GM12873 (cell line): ENCODE measurements around the gene APOB.

Source experiments
- CTCF ChIP-seq: IDR thresholded peaks from 2 replicates; pipeline ENCODE4 v1.5.1; 2012; ENCODE audit warnings: low read depth, mild to moderate bottlenecking, moderate library complexity, low read length, control low read depth; ENCODE audit not compliant: insufficient read depth; ENCODE audit errors: missing control alignments

APOB gene

GRCh38 chr2:21035282-21035973, 8.4 kb downstream of the APOB start:
- no peak for TF ChIP-seq CTCF

GRCh38 chr2:21034972-21035279, 8.9 kb downstream of the APOB start:
- TF ChIP-seq CTCF, result no peak

GRCh38 chr2:21034156-21034971, 9.5 kb downstream of the APOB start:
- no peak for TF ChIP-seq CTCF

GRCh38 chr2:21033237-21034155, 10.4 kb downstream of the APOB start:
- no peak for TF ChIP-seq CTCF

- no peak for TF ChIP-seq CTCF
Measured at GRCh38 chr2:21032338-21033236, 11.3 kb downstream of the APOB start.

GRCh38 chr2:21030983-21031968, 12.6 kb downstream of the APOB start:
- TF ChIP-seq CTCF, result no peak
